ENCODE data around the gene DBN1. TPM values are rescaled to one million over a fixed set of nuclear protein-coding genes. Genes with fewer than 3 reads are reported as not detected.

DBN1 gene
- total RNA-seq, 1 experiment from 2014 or later = 127 TPM

- DNase-seq (no peak), ATAC-seq (no peak)
- TF ChIP-seq, protein P1, sequence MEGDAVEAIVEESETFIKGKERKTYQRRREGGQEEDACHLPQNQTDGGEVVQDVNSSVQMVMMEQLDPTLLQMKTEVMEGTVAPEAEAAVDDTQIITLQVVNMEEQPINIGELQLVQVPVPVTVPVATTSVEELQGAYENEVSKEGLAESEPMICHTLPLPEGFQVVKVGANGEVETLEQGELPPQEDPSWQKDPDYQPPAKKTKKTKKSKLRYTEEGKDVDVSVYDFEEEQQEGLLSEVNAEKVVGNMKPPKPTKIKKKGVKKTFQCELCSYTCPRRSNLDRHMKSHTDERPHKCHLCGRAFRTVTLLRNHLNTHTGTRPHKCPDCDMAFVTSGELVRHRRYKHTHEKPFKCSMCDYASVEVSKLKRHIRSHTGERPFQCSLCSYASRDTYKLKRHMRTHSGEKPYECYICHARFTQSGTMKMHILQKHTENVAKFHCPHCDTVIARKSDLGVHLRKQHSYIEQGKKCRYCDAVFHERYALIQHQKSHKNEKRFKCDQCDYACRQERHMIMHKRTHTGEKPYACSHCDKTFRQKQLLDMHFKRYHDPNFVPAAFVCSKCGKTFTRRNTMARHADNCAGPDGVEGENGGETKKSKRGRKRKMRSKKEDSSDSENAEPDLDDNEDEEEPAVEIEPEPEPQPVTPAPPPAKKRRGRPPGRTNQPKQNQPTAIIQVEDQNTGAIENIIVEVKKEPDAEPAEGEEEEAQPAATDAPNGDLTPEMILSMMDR (conservative IDR thresholded peaks at IDR 0.05; ENCODE audit: low read depth, low read length) = no peak
- CTCF ChIA-PET = no interaction called here
- H3F3A ChIP-seq (ENCODE audit: low read length, unreplicated experiment) = no peaks in the 10 kb centered on the region
- H3K4me3 ChIP-seq (ENCODE audit: low read length) = no peak overlapping the region
- no peaks in the 10 kb centered on the region for H4K20me1 ChIP-seq (ENCODE audit: low read length)
- no peaks in the 10 kb centered on the region for H3K4me1 ChIP-seq (ENCODE audit: insufficient read depth, low read length)
- H3K9me3 ChIP-seq (ENCODE audit: low read length) = no peaks in the 10 kb centered on the region
- no TSS peak for BruUV-seq (replicated peaks)
- intact Hi-C loops (cut with micrococcal nuclease) = no loop called here
- H3K79me2 ChIP-seq (ENCODE audit: low read length) = peaks cover 10% of the 10 kb centered on the region
- POLR2A ChIA-PET (ENCODE audit: unreplicated experiment) = no interaction called here
- peaks cover 15% of the 10 kb centered on the region; the same call in 1 of the 2 replicates for H3K36me3 ChIP-seq (ENCODE audit: low read depth, low read length)
- no peak overlapping the region for H2AFZ ChIP-seq (ENCODE audit: low read length)
- no peaks in the 10 kb centered on the region for H3K9me2 ChIP-seq (replicated peaks; ENCODE audit: low read length)
- no peaks in the 10 kb centered on the region for H3K27me3 ChIP-seq (ENCODE audit: low read length)
- H3K27ac ChIP-seq (ENCODE audit: low read length) = no peak overlapping the region
- H3K9ac ChIP-seq (ENCODE audit: low read length) = no peak overlapping the region
- no peak overlapping the region for H3K4me2 ChIP-seq (ENCODE audit: low read length)
Observed at GRCh38 chr5:177433658-177434217, 39.7 kb downstream of the DBN1 start.

DNA sequence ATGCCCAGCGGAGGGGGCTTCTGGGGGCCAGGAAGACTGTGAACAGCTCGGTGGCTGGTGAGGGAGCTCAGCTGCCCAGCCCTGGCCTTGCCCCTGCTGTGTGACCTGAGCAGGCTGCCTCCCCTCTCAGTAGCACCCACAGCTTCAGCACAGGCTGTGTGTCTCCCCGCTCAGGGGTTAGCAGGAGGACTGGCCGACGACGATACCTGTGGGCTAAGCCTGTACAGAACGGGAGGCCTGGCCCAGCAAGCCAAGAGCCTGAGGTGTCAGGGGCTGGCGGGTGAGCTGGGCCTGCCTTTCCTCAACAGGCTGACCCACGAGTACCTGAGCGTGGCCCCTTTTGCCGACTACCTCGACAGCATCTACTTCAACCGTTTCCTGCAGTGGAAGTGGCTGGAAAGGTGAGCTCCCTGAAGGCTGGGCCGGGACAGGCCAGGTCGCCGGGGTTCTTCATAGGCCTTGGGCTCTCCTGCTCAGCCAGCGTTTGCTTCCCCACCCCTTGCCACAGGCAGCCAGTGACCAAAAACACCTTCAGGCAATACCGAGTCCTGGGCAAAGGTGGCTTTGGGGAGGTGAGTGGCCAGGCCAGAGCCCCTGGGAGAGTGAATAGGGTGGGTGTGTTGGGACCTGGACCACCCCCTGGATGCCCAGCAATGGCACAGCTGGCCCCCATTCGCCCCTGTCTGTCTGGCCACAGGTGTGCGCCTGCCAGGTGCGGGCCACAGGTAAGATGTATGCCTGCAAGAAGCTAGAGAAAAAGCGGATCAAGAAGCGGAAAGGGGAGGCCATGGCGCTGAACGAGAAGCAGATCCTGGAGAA is 40.4 kb downstream of the DBN1 start:
- POLR2A ChIA-PET (ENCODE audit: unreplicated experiment) = no interaction called here
- no TSS peak for BruUV-seq (replicated peaks)
- no peaks in the 10 kb centered on the region for H3K27me3 ChIP-seq (ENCODE audit: low read length)
- no peaks in the 10 kb centered on the region for H3K9me3 ChIP-seq (ENCODE audit: low read length)
- H3K79me2 ChIP-seq (ENCODE audit: low read length) = peaks cover 17% of the 10 kb centered on the region
- no peaks in the 10 kb centered on the region for H3F3A ChIP-seq (ENCODE audit: low read length, unreplicated experiment)
- H3K4me2 ChIP-seq (ENCODE audit: low read length) = no peak overlapping the region
- DNase-seq = no peak
- H3K4me3 ChIP-seq (ENCODE audit: low read length) = no peak overlapping the region
- intact Hi-C loops (cut with micrococcal nuclease) = no loop called here
- H3K36me3 ChIP-seq (ENCODE audit: low read depth, low read length) = peaks cover 12% of the 10 kb centered on the region; the same call in 1 of the 2 replicates
- H2AFZ ChIP-seq (ENCODE audit: low read length) = no peak overlapping the region
- H3K27ac ChIP-seq (ENCODE audit: low read length) = no peak overlapping the region
- no peak for ATAC-seq
- no peaks in the 10 kb centered on the region for H3K9me2 ChIP-seq (replicated peaks; ENCODE audit: low read length)
- CTCF ChIA-PET = no interaction called here
- H3K4me1 ChIP-seq (ENCODE audit: insufficient read depth, low read length) = peaks cover under 1% of the 10 kb centered on the region
- TF ChIP-seq, protein P1 (conservative IDR thresholded peaks at IDR 0.05; ENCODE audit: low read depth, low read length) = no peak
- no peak for TF ChIP-seq EZH2phosphoT487 (IDR thresholded peaks at IDR 0.05; ENCODE audit: borderline replicate concordance, low read length)
- TF ChIP-seq EZH2 (IDR thresholded peaks at IDR 0.05; ENCODE audit: low read length, unreplicated experiment) = no peak
- H4K20me1 ChIP-seq (ENCODE audit: low read length) = 0 out of 2 replicates have a peak, but pooled peaks cover under 1% of the 10 kb centered on the region
- H3K9ac ChIP-seq (ENCODE audit: low read length) = no peak overlapping the region

Data from PC-3 (cell line).